GM19324 (cell line): ENCODE measurements around the gene ZNF766.
"Not testable (repeated sequence)": the region's sequence is repeated elsewhere in the genome, so short reads cannot be mapped to it uniquely, and the experiment has no call there.

ENCODE experiments used
- ATAC-seq: cut with Tn5 transposase; IDR thresholded peaks from one replicate; pipeline ENCODE4 v1.9.1; 2021; ENCODE audit warnings: mild to moderate bottlenecking, moderate library complexity; ENCODE audit not compliant: unreplicated experiment, low FRiP score

ZNF766 gene

GRCh38 chr19:52269338-52270261 is at the start of gene ZNF766:
Gene ZNF766 (plus strand): TSS chr19:52269587. CDS start chr19:52269614, 27 bp downstream.
- ATAC-seq = peak; percentile 97

GRCh38 chr19:52219611-52220010 is 49.8 kb upstream of the ZNF766 start:
- no peak for ATAC-seq

GRCh38 chr19:52221031-52221430 is 48.4 kb upstream of the ZNF766 start:
- ATAC-seq = no peak

GRCh38 chr19:52221831-52222375 is 47.5 kb upstream of the ZNF766 start:
- ATAC-seq = no peak

- no peak for ATAC-seq
These were observed 45.2 kb upstream of the ZNF766 start for GRCh38 chr19:52224211-52224610.

- no peak for ATAC-seq
These were observed 42.7 kb upstream of the ZNF766 start for GRCh38 chr19:52226652-52227051.

GRCh38 chr19:52227196-52227940 is 42.0 kb upstream of the ZNF766 start:
- no peak for ATAC-seq

GRCh38 chr19:52227980-52228379 is 41.4 kb upstream of the ZNF766 start:
- ATAC-seq = no peak

- ATAC-seq = no peak
These were observed 39.9 kb upstream of the ZNF766 start for GRCh38 chr19:52229524-52229923.

GRCh38 chr19:52230685-52231084 is 38.7 kb upstream of the ZNF766 start:
- ATAC-seq = no peak

- no peak for ATAC-seq
These were observed 38.1 kb upstream of the ZNF766 start for GRCh38 chr19:52231154-52231910.

GRCh38 chr19:52234406-52234805 is 35.0 kb upstream of the ZNF766 start:
- no peak for ATAC-seq

GRCh38 chr19:52237197-52237596 is 32.2 kb upstream of the ZNF766 start:
- ATAC-seq = no peak

- ATAC-seq = no peak
These were observed 31.5 kb upstream of the ZNF766 start for GRCh38 chr19:52237771-52238400.

- ATAC-seq = no peak
These were observed 25.4 kb upstream of the ZNF766 start for GRCh38 chr19:52244021-52244420.

- no peak for ATAC-seq
These were observed 21.1 kb upstream of the ZNF766 start for GRCh38 chr19:52248241-52248640.

GRCh38 chr19:52258426-52258825 is 11.0 kb upstream of the ZNF766 start:
- ATAC-seq = no peak

GRCh38 chr19:52265556-52265955 is 3.8 kb upstream of the ZNF766 start:
- ATAC-seq = not testable (repeated sequence)

- no peak for ATAC-seq
These were observed 989 bp downstream of the ZNF766 start for GRCh38 chr19:52270266-52270885.

- ATAC-seq = no peak
These were observed 3.9 kb downstream of the ZNF766 start for GRCh38 chr19:52273301-52273700.
